Neural cell (in vitro differentiated cells): ENCODE results near the gene DNAAF1. TPM values are rescaled to one million over a fixed set of nuclear protein-coding genes. Genes with fewer than 3 reads are reported as not detected.

Experiments
- H2AFZ ChIP-seq: fragments of 200-600, 300-800 bp; sonication (generic), shearing (Covaris generic); 2 replicates; pipeline ENCODE4 v1.6.0; 2014; ENCODE audit warnings: low read depth, mild to moderate bottlenecking, antibody characterized with exemption, low read length, moderate library complexity
- H3F3A ChIP-seq: fragments of 200-600 bp; shearing (Covaris generic); 2 replicates; pipeline ENCODE4 v1.6.1; 2016; ENCODE audit warnings: mild to moderate bottlenecking, moderate library complexity, mixed read lengths, antibody characterized with exemption, low read length; ENCODE audit not compliant: insufficient read depth, poor library complexity, severe bottlenecking
- H3K27ac ChIP-seq: fragments of 200-600, 300-800 bp; sonication (generic), shearing (Covaris generic); 2 replicates; pipeline ENCODE4 v1.5.1; 2014; ENCODE audit warnings: mild to moderate bottlenecking, low read length, moderate library complexity
- H3K27me3 ChIP-seq: fragments of 300-800, 200-600 bp; sonication (generic), shearing (Covaris generic); 2 replicates; pipeline ENCODE4 v1.6.0; 2014; ENCODE audit warnings: mild to moderate bottlenecking, low read depth, low read length, moderate library complexity; ENCODE audit not compliant: insufficient read depth
- H3K36me3 ChIP-seq: fragments of 300-800, 200-600 bp; sonication (generic), shearing (Covaris generic); 2 replicates; pipeline ENCODE4 v1.5.1; 2014; ENCODE audit warnings: mild to moderate bottlenecking, antibody characterized with exemption, low read length, moderate library complexity; ENCODE audit not compliant: insufficient read depth
- H3K4me2 ChIP-seq: fragments of 300-800, 200-600 bp; sonication (generic), shearing (Covaris generic); 2 replicates; pipeline ENCODE4 v1.6.0; 2014; ENCODE audit warnings: mild to moderate bottlenecking, low read length
- H3K4me3 ChIP-seq: fragments of 300-800, 200-600 bp; sonication (generic), shearing (Covaris generic); 2 replicates; pipeline ENCODE4 v1.5.1; 2014; ENCODE audit warnings: mild to moderate bottlenecking, low read length, moderate library complexity
- H3K79me2 ChIP-seq: fragments of 200-600 bp; shearing (Covaris generic); replicated peaks from 2 replicates; pipeline ENCODE4 v1.6.0; 2014; ENCODE audit warnings: mild to moderate bottlenecking, low read length, moderate library complexity; ENCODE audit not compliant: insufficient read depth
- H3K9ac ChIP-seq: fragments of 300-800, 200-600 bp; sonication (generic), shearing (Covaris generic); 2 replicates; pipeline ENCODE4 v1.6.1; 2016; ENCODE audit warnings: mild to moderate bottlenecking, low read length, mixed read lengths
- H3K9me2 ChIP-seq: fragments of 200-600 bp; shearing (Covaris generic); 2 replicates; pipeline ENCODE4 v1.6.1; 2016; ENCODE audit warnings: mild to moderate bottlenecking, low read length, mixed read lengths; ENCODE audit not compliant: insufficient read depth
- H3K9me3 ChIP-seq: fragments of 200-600, 300-800 bp; sonication (generic), shearing (Covaris generic); 2 replicates; pipeline ENCODE4 v1.6.1; 2016; ENCODE audit warnings: mild to moderate bottlenecking, mixed run types, low read length, moderate library complexity, mixed read lengths
- H4K20me1 ChIP-seq: fragments of 200-600 bp; shearing (Covaris generic); 2 replicates; pipeline ENCODE4 v1.6.1; 2016; ENCODE audit warnings: mild to moderate bottlenecking, mixed run types; ENCODE audit not compliant: insufficient read depth
- EP300 ChIP-seq: fragments of 450-650 bp; conservative IDR thresholded peaks from 2 replicates; pipeline ENCODE4 v1.6.1; 2014; ENCODE audit warnings: antibody characterized with exemption, mild to moderate bottlenecking, moderate library complexity; ENCODE audit not compliant: poor library complexity, severe bottlenecking
- EZH2 ChIP-seq: fragments of 200-600, 300-800 bp; shearing (Covaris generic), sonication (generic); IDR thresholded peaks from 2 replicates; pipeline ENCODE4 v1.6.1; 2014; ENCODE audit warnings: antibody characterized with exemption, low read length, borderline replicate concordance, mild to moderate bottlenecking; ENCODE audit not compliant: insufficient read depth, poor library complexity, severe bottlenecking
- MXI1 ChIP-seq: fragments of 450-650 bp; conservative IDR thresholded peaks from 2 replicates; pipeline ENCODE4 v1.6.1; 2014; ENCODE audit warnings: antibody characterized with exemption, mild to moderate bottlenecking; ENCODE audit not compliant: poor library complexity, severe bottlenecking
- POLR2AphosphoS5 ChIP-seq: IDR thresholded peaks from 2 replicates; pipeline ENCODE4 v1.6.1; 2012
- RAD21 ChIP-seq: fragments of 450-650 bp; conservative IDR thresholded peaks from 2 replicates; pipeline ENCODE4 v1.6.1; 2014; ENCODE audit warnings: antibody characterized with exemption, mild to moderate bottlenecking, moderate library complexity
- REST ChIP-seq: IDR thresholded peaks from 2 replicates; pipeline ENCODE4 v1.6.1; 2012; ENCODE audit warnings: borderline replicate concordance
- SMC3 ChIP-seq: fragments of 450-650 bp; conservative IDR thresholded peaks from 2 replicates; pipeline ENCODE4 v1.6.1; 2014; ENCODE audit warnings: antibody characterized with exemption, mild to moderate bottlenecking, moderate library complexity; ENCODE audit not compliant: poor library complexity
- TAF1 ChIP-seq: IDR thresholded peaks from 2 replicates; pipeline ENCODE4 v1.6.1; 2012; ENCODE audit warnings: low read depth
- polyA plus RNA-seq: library from polyadenylated mRNA; depleted of rRNA; stranded (reverse); fragments of >200 nt; gene quantifications from 2 replicates; pipeline ENCODE4 v1.2.3, GENCODE V29; 2014
- TF ChIP-seq, protein P1 (sequence below): fragments of 450-650 bp; IDR thresholded peaks from 2 replicates; pipeline ENCODE4 v1.5.1; 2014; ENCODE audit warnings: antibody characterized with exemption, mild to moderate bottlenecking, moderate library complexity; ENCODE audit not compliant: poor library complexity, severe bottlenecking

Gene DNAAF1
- polyA plus RNA-seq, 1 donor from 2014 or later, result 0.71 TPM

DNA sequence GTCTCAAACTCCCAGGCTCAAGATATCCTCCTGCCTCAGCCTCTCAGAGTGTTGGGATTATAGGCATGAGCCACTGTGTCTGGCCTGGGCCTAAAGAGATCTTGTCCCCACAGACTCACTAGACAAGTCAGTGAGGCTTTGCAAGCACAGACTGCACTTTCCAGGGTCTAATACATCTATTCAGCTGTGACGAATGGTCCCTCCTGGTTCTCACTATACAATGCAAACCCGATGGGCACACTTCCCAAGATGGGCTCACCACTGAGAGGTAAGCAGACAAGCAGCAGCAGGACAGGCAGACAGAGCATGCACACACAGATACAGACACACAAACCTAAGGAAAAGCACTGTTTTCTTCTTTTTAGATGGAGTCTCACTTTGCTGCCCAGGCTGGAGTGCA, 37.2 kb upstream of the DNAAF1 start:
- Histone ChIP-seq H3K79me2 (peaks cover 62% of the 10 kb centered on the region), H3K9me2 (no peaks in the 10 kb centered on the region), H3K9ac (no peak overlapping the region), H4K20me1 (no peaks in the 10 kb centered on the region), H3F3A (no peaks in the 10 kb centered on the region), H2AFZ (no peak overlapping the region), H3K9me3 (no peaks in the 10 kb centered on the region), H3K4me3 (no peak overlapping the region), H3K27ac (no peak overlapping the region), H3K36me3 (no peaks in the 10 kb centered on the region), H3K27me3 (no peaks in the 10 kb centered on the region), H3K4me2 (no peak overlapping the region)
- no peak for TF ChIP-seq EZH2
- no peak for TF ChIP-seq RAD21
- TF ChIP-seq, protein P1, sequence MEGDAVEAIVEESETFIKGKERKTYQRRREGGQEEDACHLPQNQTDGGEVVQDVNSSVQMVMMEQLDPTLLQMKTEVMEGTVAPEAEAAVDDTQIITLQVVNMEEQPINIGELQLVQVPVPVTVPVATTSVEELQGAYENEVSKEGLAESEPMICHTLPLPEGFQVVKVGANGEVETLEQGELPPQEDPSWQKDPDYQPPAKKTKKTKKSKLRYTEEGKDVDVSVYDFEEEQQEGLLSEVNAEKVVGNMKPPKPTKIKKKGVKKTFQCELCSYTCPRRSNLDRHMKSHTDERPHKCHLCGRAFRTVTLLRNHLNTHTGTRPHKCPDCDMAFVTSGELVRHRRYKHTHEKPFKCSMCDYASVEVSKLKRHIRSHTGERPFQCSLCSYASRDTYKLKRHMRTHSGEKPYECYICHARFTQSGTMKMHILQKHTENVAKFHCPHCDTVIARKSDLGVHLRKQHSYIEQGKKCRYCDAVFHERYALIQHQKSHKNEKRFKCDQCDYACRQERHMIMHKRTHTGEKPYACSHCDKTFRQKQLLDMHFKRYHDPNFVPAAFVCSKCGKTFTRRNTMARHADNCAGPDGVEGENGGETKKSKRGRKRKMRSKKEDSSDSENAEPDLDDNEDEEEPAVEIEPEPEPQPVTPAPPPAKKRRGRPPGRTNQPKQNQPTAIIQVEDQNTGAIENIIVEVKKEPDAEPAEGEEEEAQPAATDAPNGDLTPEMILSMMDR, result no peak
- no peak for TF ChIP-seq SMC3
- TF ChIP-seq POLR2AphosphoS5, result no peak
- no peak for TF ChIP-seq REST
- no peak for TF ChIP-seq TAF1
- TF ChIP-seq MXI1, result no peak
- no peak for TF ChIP-seq EP300

- Histone ChIP-seq H3K36me3 (no peaks in the 10 kb centered on the region), H3F3A (no peaks in the 10 kb centered on the region), H3K4me2 (peak overlapping the region; percentile 44), H3K27ac (no peak overlapping the region), H3K9me3 (no peaks in the 10 kb centered on the region), H3K4me3 (peak overlapping the region; percentile 5), H3K27me3 (no peaks in the 10 kb centered on the region), H3K9ac (no peak overlapping the region), H3K9me2 (no peaks in the 10 kb centered on the region), H4K20me1 (no peaks in the 10 kb centered on the region), H3K79me2 (peaks cover 63% of the 10 kb centered on the region), H2AFZ (no peak overlapping the region)
- TF ChIP-seq, protein P1, result no peak
- TF ChIP-seq EZH2 (no peak), EP300 (no peak), REST (no peak), TAF1 (no peak), RAD21 (no peak), POLR2AphosphoS5 (no peak), MXI1 (no peak), SMC3 (no peak)
Observed at GRCh38 chr16:84109598-84110335, 35.3 kb upstream of the DNAAF1 start.
